Measurements from ENCODE around the gene ZNF91. TPM values are rescaled to one million over a fixed set of nuclear protein-coding genes. Genes with fewer than 3 reads are reported as not detected.

Gene ZNF91
- 7.3 and 14.3 TPM in 2 replicates for total RNA-seq

DNA sequence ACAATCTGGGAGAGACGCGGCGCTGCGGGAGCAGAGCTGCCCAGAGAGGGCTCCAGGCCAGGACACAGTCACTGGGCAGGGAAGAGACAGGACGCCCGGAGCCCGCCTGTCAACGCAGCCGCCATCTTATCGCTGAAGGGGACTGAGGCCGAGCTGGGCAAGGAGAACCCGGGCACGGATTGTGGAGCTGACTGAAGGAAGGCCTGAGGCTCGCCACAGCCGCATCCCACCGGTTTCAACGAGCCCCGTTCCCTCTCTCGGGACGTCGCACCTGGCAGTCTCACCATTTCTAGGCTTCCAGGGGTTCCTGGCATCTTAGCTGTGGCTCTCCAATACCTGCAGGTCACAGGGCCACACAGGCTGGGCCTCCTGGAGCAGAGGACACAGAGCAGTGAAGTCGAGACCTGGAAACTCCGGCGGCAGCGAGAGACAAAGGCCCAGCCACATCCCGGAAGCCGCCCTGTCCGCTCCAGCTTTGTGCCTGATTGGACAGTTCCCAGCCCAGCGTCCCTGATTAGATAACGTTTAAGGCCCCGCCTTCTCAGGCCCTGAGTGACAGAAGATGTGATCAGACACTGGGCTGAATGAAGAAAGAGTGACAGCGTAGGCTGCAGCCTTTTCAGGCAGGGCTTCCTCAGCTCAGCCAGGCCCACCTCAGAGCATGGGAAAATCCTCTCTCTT, at the start of gene ZNF91:
TSS of gene ZNF91 (minus strand) at position 431 of the 681 bp plus-strand sequence. CDS start at position 314, 117 bp downstream.

Other genes with a start within 250 kb of the ZNF91 start
- gene ZNF724, start 145.1 kb downstream of the ZNF91 start, total RNA-seq: 1.4 and 2.2 TPM in 2 replicates

Measured in bronchial smooth muscle cell (primary cell).